H9 (cell line): Measurements from ENCODE around the gene UROS. TPM values are rescaled to one million over a fixed set of nuclear protein-coding genes. Genes with fewer than 3 reads are reported as not detected.
A peak's percentile ranks its signal among the peaks of the same experiment; 100 is the strongest.

ENCODE experiments used
- DNase-seq: peaks from one replicate; pipeline ENCODE4 v3.0.0-alpha.2; 2017
- H2AFZ ChIP-seq: one replicate; pipeline ENCODE4 v1.6.1; 2013; ENCODE audit warnings: mild to moderate bottlenecking, low read length, control low read depth, moderate library complexity
- H2AK5ac ChIP-seq: 2 replicates; pipeline ENCODE4 v1.6.1; 2013; ENCODE audit warnings: low read length, control low read depth, mixed read lengths; ENCODE audit not compliant: insufficient read length
- H2BK120ac ChIP-seq: one replicate; pipeline ENCODE4 v1.6.1; 2013; ENCODE audit warnings: low read depth, mild to moderate bottlenecking, low read length, control low read depth, inconsistent platforms; ENCODE audit not compliant: poor library complexity, severe bottlenecking
- H2BK12ac ChIP-seq: 2 replicates; pipeline ENCODE4 v1.6.1; 2013; ENCODE audit warnings: low read length, control low read depth, mixed read lengths, low read depth; ENCODE audit not compliant: insufficient read length
- H2BK15ac ChIP-seq: 2 replicates; pipeline ENCODE4 v1.6.1; 2013; ENCODE audit warnings: low read depth, low read length, control low read depth
- H2BK20ac ChIP-seq: one replicate; pipeline ENCODE4 v1.6.1; 2013; ENCODE audit warnings: low read depth, mild to moderate bottlenecking, low read length, control low read depth, inconsistent platforms; ENCODE audit not compliant: poor library complexity, severe bottlenecking
- H2BK5ac ChIP-seq: 2 replicates; pipeline ENCODE4 v1.6.1; 2013; ENCODE audit warnings: low read length, control low read depth, mixed read lengths; ENCODE audit not compliant: insufficient read length
- H3K14ac ChIP-seq: 2 replicates; pipeline ENCODE4 v1.6.1; 2013; ENCODE audit warnings: low read length, control low read depth; ENCODE audit not compliant: insufficient read depth
- H3K18ac ChIP-seq: 2 replicates; pipeline ENCODE4 v1.6.1; 2013; ENCODE audit warnings: low read depth, mild to moderate bottlenecking, mixed read lengths, low read length, control low read depth; ENCODE audit not compliant: insufficient read length
- H3K23ac ChIP-seq: 2 replicates; pipeline ENCODE4 v1.6.1; 2013; ENCODE audit warnings: low read length, control low read depth, mixed read lengths, low read depth; ENCODE audit not compliant: insufficient read length
- H3K23me2 ChIP-seq: 2 replicates; pipeline ENCODE4 v1.6.1; 2013; ENCODE audit warnings: low read depth, mild to moderate bottlenecking, mixed read lengths, low read length, control low read depth; ENCODE audit not compliant: insufficient read length, poor library complexity, severe bottlenecking
- H3K27ac ChIP-seq: 2 replicates; pipeline ENCODE4 v1.5.1; 2013; ENCODE audit warnings: low read length, control low read depth, mixed read lengths, low read depth; ENCODE audit not compliant: insufficient read length
- H3K27me3 ChIP-seq: 2 replicates; pipeline ENCODE4 v1.6.1; 2013; ENCODE audit warnings: low read length, control low read depth, inconsistent platforms; ENCODE audit not compliant: insufficient read depth
- H3K4ac ChIP-seq: 2 replicates; pipeline ENCODE4 v1.6.1; 2013; ENCODE audit warnings: low read depth, mild to moderate bottlenecking, control low read depth, inconsistent platforms, low read length, moderate library complexity
- H3K4me1 ChIP-seq: 2 replicates; pipeline ENCODE4 v1.6.1; 2013; ENCODE audit warnings: low read length, control low read depth, inconsistent platforms; ENCODE audit not compliant: insufficient read depth
- H3K4me2 ChIP-seq: 2 replicates; pipeline ENCODE4 v1.6.1; 2013; ENCODE audit warnings: low read length, control low read depth, mixed read lengths; ENCODE audit not compliant: insufficient read length, insufficient read depth
- H3K56ac ChIP-seq: 2 replicates; pipeline ENCODE4 v1.6.1; 2013; ENCODE audit warnings: low read depth, mild to moderate bottlenecking, mixed read lengths, low read length, control low read depth; ENCODE audit not compliant: insufficient read length
- H3K79me1 ChIP-seq: 2 replicates; pipeline ENCODE4 v1.6.1; 2013; ENCODE audit warnings: low read depth, mild to moderate bottlenecking, moderate library complexity, low read length, control low read depth, inconsistent platforms; ENCODE audit not compliant: insufficient read depth, poor library complexity, severe bottlenecking
- H3K79me2 ChIP-seq: 2 replicates; pipeline ENCODE4 v1.6.1; 2013; ENCODE audit warnings: low read length, control low read depth, inconsistent platforms; ENCODE audit not compliant: insufficient read depth
- H3K9ac ChIP-seq: 2 replicates; pipeline ENCODE4 v1.6.1; 2013; ENCODE audit warnings: low read length, control low read depth, mixed read lengths; ENCODE audit not compliant: insufficient read length; ENCODE audit errors: extremely low read depth
- H3K9me3 ChIP-seq: one replicate; pipeline ENCODE4 v1.6.1; 2013; ENCODE audit warnings: low read depth, low read length, inconsistent platforms; ENCODE audit not compliant: control insufficient read depth
- H3T11ph ChIP-seq: one replicate; pipeline ENCODE4 v1.6.1; 2013; ENCODE audit warnings: mild to moderate bottlenecking, low read length, control low read depth, inconsistent platforms
- H4K20me1 ChIP-seq: one replicate; pipeline ENCODE4 v1.6.1; 2013; ENCODE audit not compliant: control insufficient read depth, insufficient read length, insufficient read depth
- H4K5ac ChIP-seq: 2 replicates; pipeline ENCODE4 v1.6.1; 2013; ENCODE audit warnings: low read depth, mild to moderate bottlenecking, mixed read lengths, low read length, control low read depth; ENCODE audit not compliant: insufficient read length
- H4K8ac ChIP-seq: replicated peaks from 2 replicates; pipeline ENCODE4 v1.6.1; 2013; ENCODE audit warnings: low read length, control low read depth, mixed read lengths, low read depth; ENCODE audit not compliant: insufficient read length
- H4K91ac ChIP-seq: 2 replicates; pipeline ENCODE4 v1.6.1; 2013; ENCODE audit warnings: low read depth, mild to moderate bottlenecking, moderate library complexity, mixed read lengths, low read length, control low read depth; ENCODE audit not compliant: insufficient read length
- H3K27ac Mint-ChIP-seq, 3 experiments: 2 replicates in 2 of 3; 3 replicates in 1 of 3; pipeline ENCODE4 v1.8.0; 2020 to 2021; ENCODE audit warnings: mixed read lengths in 3 of 3, mild to moderate bottlenecking in 1 of 3, moderate library complexity in 1 of 3
- H3K27me3 Mint-ChIP-seq: 2 replicates; pipeline ENCODE4 v1.8.0; 2021; ENCODE audit warnings: low read depth, mild to moderate bottlenecking, moderate library complexity, mixed read lengths
- H3K36me3 Mint-ChIP-seq, 3 experiments: 2 replicates in 2 of 3; 3 replicates in 1 of 3; pipeline ENCODE4 v1.8.0; 2020 to 2021; ENCODE audit warnings: low read depth in 3 of 3, mixed read lengths in 3 of 3; ENCODE audit not compliant: insufficient read depth in 1 of 3
- H3K4me1 Mint-ChIP-seq, 2 experiments: 2 replicates each; pipeline ENCODE4 v1.8.0; 2020; ENCODE audit warnings: mixed read lengths in 2 of 2
- H3K4me3 Mint-ChIP-seq, 2 experiments: 2 replicates in 1 of 2; 3 replicates in 1 of 2; pipeline ENCODE4 v1.8.0; 2020 to 2021; ENCODE audit warnings: mild to moderate bottlenecking in 2 of 2, mixed read lengths in 2 of 2, moderate library complexity in 1 of 2
- H3K9me3 Mint-ChIP-seq, 2 experiments: 2 replicates in 1 of 2; 3 replicates in 1 of 2; pipeline ENCODE4 v1.8.0; 2020; ENCODE audit warnings: mild to moderate bottlenecking in 2 of 2, mixed read lengths in 2 of 2, moderate library complexity in 1 of 2
- CTCF ChIP-seq: fragments of 200-600 bp; sonication (generic); conservative IDR thresholded peaks from 3 replicates; pipeline ENCODE4 v1.8.0; 2021; ENCODE audit warnings: antibody characterized with exemption, mild to moderate bottlenecking
- WGBS: extraction: QIAGEN DNeasy Blood & Tissue Kit; methylation state at CpG from one replicate; pipeline ENCODE4 v1.1.7; 2013; ENCODE audit warnings: missing lambda C conversion rate, low lambda C conversion rate, mixed read lengths; ENCODE audit not compliant: insufficient read length; ENCODE audit errors: extremely low coverage; 5-methylcytosine and 5-hydroxymethylcytosine counted together
- total RNA-seq: library from RNA; stranded (reverse); gene quantifications from 2 replicates; pipeline ENCODE4 v1.2.1, GENCODE V29; 2021

Gene UROS
- total RNA-seq, 1 experiment from 2014 or later: 42.3 TPM

- H3K4me2 ChIP-seq: no peak overlapping the region
- H3K4ac ChIP-seq: no peak overlapping the region
These were observed 7.3 kb downstream of the UROS start for GRCh38 chr10:125815764-125816163.

More at GRCh38 chr10:125815764-125816163, 7.3 kb downstream of the UROS start:
- Histone ChIP-seq H4K20me1 (no peaks in the 10 kb centered on the region), H3K79me2 (no peaks in the 10 kb centered on the region), H2BK20ac (no peak overlapping the region), H2BK5ac (no peak overlapping the region), H3T11ph (no peak overlapping the region), H3K79me1 (no peaks in the 10 kb centered on the region), H3K4me1 (no peaks in the 10 kb centered on the region), H3K56ac (no peak overlapping the region), H2AK5ac (no peak overlapping the region), H4K5ac (no peak overlapping the region), H2AFZ (no peak overlapping the region), H3K14ac (no peak overlapping the region), H3K18ac (no peak overlapping the region), H4K91ac (no peak overlapping the region), H2BK12ac (no peak overlapping the region), H3K9me3 (no peaks in the 10 kb centered on the region), H2BK15ac (no peak overlapping the region), H3K9ac (no peak overlapping the region), H4K8ac (no peak overlapping the region), H3K23ac (no peak overlapping the region), H3K27ac (no peak overlapping the region), H3K27me3 (no peaks in the 10 kb centered on the region), H3K23me2 (no peaks in the 10 kb centered on the region), H2BK120ac (no peak overlapping the region)
- no peaks in the 10 kb centered on the region for H3K27me3 Mint-ChIP-seq
- H3K27ac Mint-ChIP-seq: peak overlapping the region in 1 of 3 experiments; percentile 39; a peak in 2 of 7 replicates
- no peak overlapping the region for H3K4me3 Mint-ChIP-seq
- WGBS: no CpG with 5 or more reads among the region's 1 CpG
- TF ChIP-seq CTCF: no peak
- no peaks in the 10 kb centered on the region for H3K9me3 Mint-ChIP-seq
- H3K4me1 Mint-ChIP-seq: no peaks in the 10 kb centered on the region
- DNase-seq: no peak
- peaks cover 2 to 34% (median 28%) of the 10 kb centered on the region in 3 experiments; a peak in 6 of 7 replicates for H3K36me3 Mint-ChIP-seq
